Activated gamma-delta T cell treated with anti-CD3 and anti-CD28 coated beads, Interleukin-2, amount 50 U/mL, for 16 hours (primary cell): ENCODE data around the gene PNMA3.
"Not testable (repeated sequence)": the region's sequence is repeated elsewhere in the genome, so short reads cannot be mapped to it uniquely, and the experiment has no call there.

ENCODE experiments used
- DNase-seq: peaks from one replicate; pipeline ENCODE4 v3.0.0-alpha.2; 2020; ENCODE audit warnings: low read depth

Gene PNMA3, protein sequence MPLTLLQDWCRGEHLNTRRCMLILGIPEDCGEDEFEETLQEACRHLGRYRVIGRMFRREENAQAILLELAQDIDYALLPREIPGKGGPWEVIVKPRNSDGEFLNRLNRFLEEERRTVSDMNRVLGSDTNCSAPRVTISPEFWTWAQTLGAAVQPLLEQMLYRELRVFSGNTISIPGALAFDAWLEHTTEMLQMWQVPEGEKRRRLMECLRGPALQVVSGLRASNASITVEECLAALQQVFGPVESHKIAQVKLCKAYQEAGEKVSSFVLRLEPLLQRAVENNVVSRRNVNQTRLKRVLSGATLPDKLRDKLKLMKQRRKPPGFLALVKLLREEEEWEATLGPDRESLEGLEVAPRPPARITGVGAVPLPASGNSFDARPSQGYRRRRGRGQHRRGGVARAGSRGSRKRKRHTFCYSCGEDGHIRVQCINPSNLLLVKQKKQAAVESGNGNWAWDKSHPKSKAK

DNA sequence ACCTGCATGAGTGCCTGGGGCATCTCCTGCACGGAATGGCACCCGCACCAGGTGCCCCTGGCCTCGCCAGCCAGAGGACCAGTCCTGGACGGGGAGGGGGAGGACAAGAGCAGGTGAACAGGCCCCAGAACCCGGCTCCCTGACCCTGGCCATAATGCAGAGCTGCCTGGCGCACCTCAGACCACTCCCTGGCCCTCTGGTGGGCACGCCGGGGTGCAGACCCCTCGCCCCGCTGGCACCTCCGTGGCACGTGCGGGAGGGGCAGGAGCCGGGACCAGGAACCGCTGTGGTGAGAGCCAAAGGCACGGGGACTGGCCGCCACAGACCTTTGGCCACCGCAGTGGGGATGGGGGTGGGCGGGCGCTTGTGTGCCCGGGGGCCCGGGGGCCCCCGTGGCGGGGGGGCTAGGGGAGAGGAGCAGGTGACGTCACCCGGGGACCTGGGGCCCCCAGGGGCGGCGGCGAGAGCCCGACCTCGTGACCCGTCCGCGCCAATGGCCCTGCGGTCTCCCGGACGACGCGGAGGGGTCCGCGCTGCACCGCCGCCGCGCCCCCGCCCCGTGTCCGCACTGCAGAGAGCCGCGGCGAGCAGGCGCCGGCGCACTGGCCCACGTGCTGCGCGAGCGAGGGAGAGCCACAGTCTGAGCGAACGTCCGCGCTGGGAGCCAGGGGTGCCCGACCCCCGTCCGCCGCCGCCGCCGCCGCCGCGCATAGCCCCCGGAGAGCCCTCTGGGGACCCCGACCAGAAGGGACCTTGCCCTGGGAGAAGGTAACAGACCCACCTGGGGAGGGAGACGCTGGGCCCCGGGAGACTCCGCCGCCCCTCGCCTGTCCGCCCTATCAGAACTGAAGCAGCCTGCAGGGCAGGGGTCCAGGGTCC lies at the start of gene PNMA3:
TSS of gene PNMA3 (plus strand) at position 600 of the 879 bp plus-strand sequence. CDS start 586 bp downstream, outside the sequence.
- DNase-seq, result no peak

DNA sequence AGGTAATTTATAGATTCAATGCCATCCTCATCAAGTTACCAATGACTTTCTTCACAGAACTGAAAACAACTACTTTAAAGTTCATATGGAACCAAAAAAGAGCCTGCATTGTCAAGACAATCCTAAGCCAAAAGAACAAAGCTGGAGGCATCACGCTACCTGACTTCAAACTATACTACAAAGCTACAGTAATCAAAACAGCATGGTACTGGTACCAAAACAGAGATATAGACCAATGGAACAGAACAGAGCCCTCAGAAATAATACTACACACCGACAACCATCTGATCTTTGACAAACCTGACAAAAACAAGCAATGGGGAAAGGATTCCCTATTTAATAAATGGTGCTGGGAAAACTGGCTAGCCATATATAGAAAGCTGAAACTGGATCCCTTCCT lies 39.1 kb upstream of the PNMA3 start:
- not testable (repeated sequence) for DNase-seq

DNA sequence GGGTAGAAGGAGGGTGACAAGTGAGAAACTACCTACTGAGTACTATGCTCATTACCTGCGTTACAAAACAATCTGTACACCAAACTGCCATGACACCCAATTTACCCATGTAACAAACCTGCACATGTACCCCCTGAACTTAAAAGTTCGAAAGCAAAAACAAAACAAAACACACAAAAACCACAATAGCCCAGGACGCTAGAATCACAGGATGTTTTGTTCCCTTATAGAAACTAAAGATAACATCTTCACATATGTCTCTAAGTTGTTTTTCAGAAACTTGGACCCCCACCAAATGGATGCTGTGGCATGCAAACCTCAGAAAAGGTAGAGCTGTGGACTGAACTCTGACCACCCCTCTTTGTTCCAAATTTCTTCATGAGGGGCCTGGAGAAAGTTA lies 37.1 kb upstream of the PNMA3 start:
- no peak for DNase-seq

DNA sequence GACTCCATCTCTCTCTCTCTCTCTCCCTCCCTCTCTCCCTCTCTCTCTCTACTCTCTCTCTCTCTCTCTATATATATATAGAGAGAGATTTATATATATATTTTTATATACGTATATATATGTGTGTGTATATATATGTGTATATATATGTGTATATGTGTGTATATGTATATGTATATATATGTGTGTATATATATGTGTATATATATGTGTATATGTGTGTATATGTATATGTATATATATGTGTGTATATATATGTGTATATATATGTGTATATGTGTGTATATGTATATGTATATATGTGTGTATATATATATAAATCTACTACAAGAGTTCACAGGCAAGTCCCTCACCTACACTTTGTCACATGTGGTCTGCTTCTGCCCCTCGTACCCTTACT lies 29.8 kb upstream of the PNMA3 start:
- DNase-seq, result not testable (repeated sequence)

DNA sequence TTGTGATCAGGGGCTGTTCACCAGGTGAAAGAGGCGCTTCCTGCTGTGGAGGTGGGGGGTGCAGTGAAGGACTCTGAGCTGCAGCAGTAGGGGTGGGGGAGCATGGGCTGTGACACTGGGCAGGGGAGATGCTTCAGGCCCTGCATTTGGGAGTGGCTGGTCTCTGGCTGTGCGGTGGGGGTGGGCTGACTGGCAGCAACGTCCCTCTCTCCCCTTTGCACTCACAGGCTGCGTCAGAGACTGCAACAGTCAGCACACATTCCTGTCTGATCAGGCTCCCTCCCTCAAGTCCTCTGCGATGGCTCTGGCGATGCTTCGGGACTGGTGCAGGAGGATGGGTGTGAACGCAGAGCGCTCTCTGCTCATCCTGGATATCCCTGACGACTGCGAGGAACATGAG lies 27.8 kb upstream of the PNMA3 start:
- DNase-seq, result not testable (repeated sequence)

DNA sequence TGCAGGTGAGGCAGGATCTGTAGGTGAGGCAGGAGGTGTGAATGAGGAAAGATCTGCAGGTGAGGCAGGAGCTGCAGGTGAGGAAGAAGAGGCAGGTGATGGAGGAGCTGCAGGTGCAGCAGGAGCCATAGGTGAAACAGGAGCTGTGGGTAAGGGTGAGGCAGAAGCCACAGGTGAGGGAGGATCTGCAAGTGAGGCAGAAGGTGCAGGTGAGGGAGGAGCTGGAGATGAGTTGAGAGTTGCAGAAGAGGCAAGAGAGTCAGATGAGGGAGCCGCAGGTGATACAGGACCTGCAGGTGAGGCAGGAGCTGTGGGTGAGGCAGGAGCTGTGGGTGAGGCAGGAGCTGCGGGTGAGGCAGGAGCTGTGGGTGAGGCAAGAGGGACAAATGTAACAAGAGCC lies 27.1 kb upstream of the PNMA3 start:
- DNase-seq, result no peak

DNA sequence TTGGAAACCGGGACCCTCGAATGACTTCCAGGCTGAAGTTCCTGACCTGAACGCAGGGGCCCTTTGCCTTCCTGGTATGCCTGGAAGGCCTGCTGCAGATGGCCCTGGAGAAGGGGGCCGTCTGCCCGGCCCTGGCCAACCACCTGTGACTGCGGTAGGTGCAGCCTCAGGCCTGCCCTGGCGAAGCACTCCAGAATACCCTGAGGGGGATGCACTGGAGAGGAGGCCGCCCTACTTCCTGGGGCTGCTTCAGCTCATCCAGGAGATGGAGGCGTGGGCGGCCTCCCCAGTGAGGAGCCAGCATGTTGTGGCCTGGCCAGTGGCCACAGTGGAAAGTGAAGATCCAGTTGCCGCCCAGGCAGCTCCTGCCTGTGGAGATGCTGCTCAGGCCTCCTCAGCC lies 26.4 kb upstream of the PNMA3 start:
- DNase-seq, result no peak

DNA sequence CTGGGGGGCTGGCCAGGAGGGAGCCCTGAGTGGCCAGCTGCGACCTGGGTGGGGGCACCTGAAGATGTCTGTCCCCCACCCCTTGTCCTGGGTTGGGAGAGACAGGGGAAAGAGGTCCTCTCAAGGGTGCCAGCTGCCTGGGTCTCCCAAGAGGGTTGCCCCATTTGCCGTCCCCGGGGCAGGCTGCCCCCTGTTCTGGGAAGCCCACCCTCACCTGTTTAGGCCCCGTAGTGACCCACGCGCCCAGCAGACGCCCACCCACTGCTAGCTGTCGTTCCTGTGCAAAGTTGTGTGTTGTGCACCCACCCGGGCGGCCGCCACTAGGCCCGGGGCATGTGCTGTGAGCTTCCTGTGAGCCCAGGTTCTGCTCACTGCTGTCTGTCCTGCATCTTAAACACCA lies 25.5 kb upstream of the PNMA3 start:
- no peak for DNase-seq

DNA sequence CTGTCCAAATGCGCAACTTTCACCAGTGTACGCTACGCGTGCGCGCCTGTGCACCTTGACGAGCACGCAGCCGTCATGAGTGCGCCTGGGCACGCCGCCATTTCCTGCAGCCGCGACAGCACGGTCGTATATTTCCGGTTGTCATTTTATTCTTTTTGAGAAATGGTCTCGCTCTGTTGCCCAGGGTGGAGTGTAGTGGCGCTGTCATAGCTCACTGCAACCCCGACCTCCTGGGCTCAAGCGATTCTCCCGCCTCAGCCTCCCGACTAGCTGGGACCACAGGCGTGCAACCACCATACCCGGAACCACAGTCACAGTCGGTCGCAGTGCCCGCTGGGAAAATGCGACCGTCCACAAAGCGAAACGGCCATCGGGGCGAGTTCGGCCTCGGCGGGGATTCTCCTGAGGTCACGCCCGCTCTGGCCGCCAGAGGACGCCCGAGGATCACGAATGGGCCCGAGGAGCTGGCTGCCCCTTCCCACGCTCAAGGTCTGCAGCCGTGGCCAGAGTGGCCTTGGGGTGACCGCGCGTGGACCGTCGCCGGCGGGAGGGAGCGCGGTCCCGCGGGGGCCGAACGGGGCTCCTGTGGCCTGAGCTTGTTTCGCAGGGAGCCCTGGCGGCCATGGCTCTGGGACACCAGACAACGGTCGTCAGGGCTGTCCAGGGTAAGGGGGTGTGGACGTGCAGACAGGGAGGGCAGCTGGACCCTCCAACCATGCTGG lies 23.7 kb upstream of the PNMA3 start:
- DNase-seq, result peak; percentile 42

DNA sequence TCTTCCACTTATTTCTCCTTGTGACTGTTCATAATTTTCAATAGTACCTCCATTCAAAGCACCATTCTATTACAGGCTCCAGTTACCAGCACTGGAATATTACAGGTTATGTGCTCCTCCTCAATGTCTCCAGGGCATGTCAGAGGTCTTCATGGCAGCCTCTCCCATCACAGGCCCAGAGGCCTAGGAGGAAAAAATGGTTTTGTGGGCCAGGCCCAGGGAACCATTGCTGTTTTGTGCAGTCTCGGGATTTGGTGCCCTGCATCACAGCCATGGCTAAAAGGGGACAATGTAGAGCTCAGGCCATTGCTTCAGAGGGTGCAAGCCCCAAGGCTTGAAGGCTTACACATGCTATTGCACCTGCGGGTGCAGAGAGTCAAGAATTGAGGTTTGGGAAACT lies 7.2 kb upstream of the PNMA3 start:
- no peak for DNase-seq

DNA sequence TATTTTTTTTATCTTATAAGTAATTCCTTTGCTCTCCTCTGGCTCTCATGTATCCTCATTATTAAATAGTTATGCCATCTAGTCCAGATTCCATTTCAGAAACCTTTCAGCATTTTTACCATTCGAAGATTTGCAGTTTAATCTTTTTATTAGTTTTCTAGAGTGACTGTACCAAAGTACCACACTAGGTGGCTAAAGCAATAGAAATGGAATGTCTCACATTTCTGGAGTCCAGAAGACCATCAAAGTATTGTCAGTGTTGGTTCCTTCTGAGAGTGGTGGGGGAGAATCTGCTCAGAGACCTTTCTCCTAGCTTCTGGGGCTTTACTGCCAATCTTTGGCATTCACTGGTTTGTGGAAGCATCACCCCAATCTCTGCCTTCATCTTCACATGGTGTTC lies 3.7 kb upstream of the PNMA3 start:
- no peak for DNase-seq

DNA sequence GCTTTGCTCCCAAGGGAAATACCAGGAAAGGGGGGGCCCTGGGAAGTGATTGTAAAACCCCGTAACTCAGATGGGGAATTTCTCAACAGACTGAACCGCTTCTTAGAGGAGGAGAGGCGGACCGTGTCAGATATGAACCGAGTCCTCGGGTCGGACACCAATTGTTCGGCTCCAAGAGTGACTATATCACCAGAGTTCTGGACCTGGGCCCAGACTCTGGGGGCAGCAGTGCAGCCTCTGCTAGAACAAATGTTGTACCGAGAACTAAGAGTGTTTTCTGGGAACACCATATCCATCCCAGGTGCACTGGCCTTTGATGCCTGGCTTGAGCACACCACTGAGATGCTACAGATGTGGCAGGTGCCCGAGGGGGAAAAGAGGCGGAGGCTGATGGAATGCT lies 1.0 kb downstream of the PNMA3 start:
- DNase-seq, result no peak

DNA sequence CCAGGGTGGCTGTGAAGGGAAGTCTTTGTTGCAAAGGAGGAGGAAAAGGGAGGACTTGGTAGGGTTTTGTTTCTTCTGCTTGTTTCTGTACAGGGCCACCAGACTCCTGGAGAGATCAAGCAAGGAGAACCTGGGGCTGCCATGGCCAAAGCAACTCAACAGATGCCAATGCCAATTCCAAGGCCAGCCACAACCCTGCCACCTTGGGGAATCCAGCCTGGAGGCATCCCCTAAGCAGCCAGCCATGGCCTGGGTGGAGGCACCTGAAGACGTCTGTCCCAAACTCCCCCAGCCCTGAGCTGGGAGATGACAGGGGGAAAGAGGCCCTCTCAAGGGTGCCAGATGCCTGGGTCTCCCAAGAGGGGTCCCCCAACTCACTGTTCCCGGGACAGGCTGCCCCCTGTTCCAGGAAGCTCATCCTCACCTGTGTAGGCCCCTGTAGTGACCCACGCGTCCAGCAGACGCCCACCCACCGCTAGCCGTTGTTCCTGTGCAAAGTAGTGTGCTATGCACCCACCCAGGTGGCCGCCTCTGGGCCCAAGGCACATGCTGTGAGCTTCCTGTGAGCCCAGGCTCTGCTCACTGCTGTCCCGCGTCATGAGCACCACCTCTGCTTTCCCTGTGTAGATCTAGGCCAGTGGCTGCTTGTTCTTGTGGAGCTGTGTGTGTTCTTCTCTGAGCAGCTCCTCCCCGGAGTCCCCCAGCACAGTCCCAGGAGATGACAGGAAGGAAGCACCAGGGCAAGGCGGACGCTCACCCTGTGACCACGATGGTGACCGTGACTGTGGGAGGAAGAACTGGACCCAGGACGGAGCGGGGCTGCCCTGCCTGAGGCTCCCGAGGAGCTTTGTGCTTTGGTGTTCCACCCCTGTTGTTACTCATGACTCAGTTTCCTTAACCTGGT lies 3.2 kb downstream of the PNMA3 start:
- no peak for DNase-seq

DNA sequence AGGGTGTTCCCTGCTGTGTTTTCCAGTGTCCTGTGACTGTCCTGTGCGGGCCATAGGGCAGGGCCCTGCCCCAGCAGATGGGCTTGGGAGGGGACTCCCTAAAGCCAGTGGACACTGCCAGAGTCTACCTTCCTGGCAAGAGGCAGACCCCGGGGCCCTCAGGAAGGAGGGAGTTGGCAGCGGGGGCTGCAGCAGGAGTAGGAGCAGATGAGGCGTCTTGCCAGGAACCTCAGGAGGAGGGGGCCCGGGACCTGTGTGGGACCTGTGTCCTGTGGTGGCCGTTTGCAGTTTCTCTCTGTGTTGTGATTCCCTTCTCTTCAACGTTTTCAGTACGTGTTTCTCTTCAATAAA lies 3.8 kb downstream of the PNMA3 start:
- no peak for DNase-seq

DNA sequence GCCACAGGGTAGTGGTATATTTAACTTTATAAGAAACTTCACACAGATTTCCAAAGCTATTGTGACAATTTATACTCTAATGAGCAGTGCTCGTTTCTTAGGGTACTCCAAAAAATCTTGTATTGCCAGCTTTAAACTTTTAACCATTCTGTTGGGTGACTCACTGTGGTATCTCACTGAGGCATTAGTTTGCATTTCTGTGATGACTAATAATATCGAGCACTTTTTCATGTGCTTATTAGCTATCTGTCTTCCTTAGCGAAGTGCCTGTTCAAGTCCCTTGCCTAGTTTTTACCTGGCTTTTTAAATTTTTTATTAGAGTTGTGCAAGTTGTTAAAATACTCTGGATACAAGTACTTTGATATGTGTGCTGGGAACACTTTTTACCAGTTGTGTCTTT lies 5.5 kb downstream of the PNMA3 start:
- no peak for DNase-seq

DNA sequence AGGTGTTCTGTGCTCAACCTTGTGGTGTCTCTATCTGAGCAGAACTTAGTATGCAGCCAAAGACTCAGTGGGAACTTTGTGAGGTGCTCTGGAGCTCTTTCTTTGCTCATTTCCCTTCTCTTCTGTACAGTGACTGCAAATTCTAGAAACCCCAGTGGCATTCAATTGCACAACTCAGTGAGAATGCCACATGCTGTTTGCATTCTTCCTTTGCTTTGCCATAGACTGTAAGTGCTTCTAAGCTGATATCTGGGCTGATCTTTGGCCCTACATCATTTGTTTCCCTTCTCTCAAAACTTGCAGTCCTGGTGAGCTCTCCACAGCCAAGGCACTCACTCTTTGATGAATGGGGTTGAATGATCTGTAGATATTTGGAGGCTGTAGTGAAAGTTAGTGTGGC lies 7.0 kb downstream of the PNMA3 start:
- no peak for DNase-seq

DNA sequence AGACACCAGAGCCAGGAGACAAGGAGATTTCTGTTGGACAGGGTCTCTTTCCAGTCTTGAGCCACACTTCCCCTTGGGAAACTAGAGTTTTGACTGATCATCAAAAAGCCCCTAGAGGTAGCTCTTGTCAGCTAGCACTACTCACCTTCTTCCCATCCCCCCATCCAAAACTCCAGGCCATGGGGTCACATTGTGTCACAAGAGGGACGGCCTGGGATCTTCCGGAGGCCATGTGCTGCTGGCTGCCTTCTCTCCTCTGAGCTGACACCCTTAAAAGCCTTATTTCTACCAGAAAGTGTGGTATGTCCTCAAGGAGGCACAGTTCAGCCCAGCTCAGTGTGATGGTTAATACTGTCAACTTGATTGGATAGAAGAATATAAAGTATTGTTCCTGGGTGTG lies 7.8 kb downstream of the PNMA3 start:
- DNase-seq, result no peak

DNA sequence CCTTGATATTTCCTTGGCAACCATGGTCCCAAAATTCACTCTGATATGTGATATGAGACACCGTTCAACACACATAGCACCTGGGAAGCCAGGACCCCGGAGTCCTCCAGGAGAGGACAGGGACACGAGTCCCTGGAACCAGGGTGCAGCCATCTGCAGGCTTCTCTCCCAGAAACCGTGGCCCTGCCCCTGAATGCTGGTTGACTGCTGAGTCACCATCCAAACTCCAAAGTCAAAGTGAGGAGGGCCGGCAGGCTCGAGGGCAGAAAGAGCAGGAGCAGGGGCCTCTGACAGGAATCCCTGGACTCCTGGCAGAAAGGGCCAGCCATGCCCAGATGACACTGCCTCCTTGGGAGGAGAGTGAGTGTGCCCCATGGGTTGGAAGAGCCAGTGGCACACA lies 9.1 kb downstream of the PNMA3 start:
- no peak for DNase-seq

DNA sequence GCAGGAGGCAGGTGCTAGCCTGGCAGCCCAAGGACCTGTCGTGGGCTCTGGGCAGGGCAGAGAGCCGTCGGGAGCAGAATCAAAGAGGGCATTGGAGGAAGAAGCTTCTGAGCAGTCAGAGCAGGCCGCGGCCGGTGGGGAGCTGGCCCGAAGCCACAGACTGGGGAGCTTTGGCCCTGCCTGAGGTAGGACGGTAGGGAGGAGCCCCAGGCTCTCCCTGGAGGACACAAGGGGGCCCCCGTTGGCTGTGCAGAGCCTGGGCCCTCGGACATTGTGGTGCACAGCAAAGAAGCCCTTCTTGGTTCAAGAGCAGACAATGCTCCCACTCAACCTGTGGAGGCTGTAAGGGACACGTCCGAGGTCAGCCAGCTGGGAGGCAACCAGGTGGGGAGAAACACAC lies 10.1 kb downstream of the PNMA3 start:
- DNase-seq, result not testable (repeated sequence)

DNA sequence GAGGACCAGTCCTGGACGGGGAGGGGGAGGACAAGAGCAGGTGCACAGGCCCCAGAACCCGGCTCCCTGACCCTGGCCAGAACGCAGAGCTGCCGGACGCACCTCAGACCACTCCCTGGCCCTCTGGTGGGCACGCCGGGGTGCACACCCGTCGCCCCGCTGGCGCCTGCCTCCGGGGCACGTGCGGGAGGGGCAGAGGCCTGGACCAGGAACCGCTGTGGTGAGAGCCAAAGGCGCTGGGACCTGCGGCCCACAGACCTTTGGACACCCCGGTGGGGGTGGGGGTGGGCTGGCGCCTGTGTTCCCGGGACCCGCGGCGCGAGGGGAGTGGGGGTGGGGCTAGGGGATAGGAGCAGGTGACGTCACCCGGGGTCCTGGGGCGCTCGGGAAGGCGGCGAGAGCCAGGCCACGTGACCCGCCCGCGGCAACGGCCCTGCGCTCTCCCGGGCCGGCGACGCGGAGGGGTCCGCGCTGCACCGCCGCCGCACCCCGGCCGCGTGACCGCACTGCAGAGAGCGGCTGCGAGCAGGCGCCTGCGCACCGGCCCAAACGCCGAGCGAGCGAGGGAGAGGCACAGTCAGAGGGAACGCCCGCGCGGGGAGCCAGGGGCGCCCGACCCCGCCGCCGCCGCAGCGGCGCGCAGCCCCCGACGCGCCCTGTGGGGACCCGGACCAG lies 15.8 kb downstream of the PNMA3 start, which contains the start of gene PNMA6A:
TSS of gene PNMA6A (plus strand) at position 546 of the 675 bp plus-strand sequence. CDS start 609 bp downstream, outside the sequence.
- DNase-seq, result not testable (repeated sequence)

DNA sequence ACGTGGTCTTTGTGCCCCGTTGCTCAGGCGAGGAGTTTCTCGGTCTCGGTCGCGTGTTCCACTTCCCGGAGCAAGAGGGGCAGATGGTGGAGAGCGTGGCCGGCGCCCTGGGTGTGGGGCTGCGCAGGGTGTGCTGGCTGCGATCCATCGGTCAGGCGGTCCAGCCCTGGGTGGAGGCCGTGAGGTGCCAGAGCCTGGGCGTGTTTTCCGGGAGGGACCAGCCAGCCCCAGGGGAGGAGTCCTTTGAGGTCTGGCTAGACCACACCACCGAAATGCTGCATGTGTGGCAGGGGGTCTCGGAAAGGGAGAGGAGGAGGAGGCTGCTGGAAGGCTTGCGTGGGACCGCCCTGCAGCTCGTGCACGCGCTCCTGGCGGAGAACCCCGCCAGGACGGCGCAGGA lies 17.1 kb downstream of the PNMA3 start:
- DNase-seq, result not testable (repeated sequence)
